Measurements from ENCODE around the gene SRPK3.

The SRPK3 gene

GRCh38 chrX:153793291-153793690 lies 12.4 kb downstream of the SRPK3 start:
- H3K4me3 ChIP-seq (ENCODE audit: low read depth, low read length): peak overlapping the region; percentile 85
- no peak for TF ChIP-seq CTCF (IDR thresholded peaks at IDR 0.05; ENCODE audit: borderline replicate concordance, insufficient read depth, low read depth, low read length)

GRCh38 chrX:153794018-153794896 lies 13.4 kb downstream of the SRPK3 start, which contains the start of the genes IDH3G and SSR4:
IDH3G (minus strand) TSS chrX:153794375; CDS start chrX:153794326, 49 bp downstream.
SSR4 (plus strand) TSS chrX:153794668; CDS start chrX:153794688, 20 bp downstream.
- TF ChIP-seq CTCF (IDR thresholded peaks at IDR 0.05; ENCODE audit: borderline replicate concordance, insufficient read depth, low read depth, low read length): no peak
- H3K4me3 ChIP-seq (ENCODE audit: low read depth, low read length): peak within 1 kb of the TSS; percentile 85

GRCh38 chrX:153794897-153795816 lies 14.3 kb downstream of the SRPK3 start:
- TF ChIP-seq CTCF (IDR thresholded peaks at IDR 0.05; ENCODE audit: borderline replicate concordance, insufficient read depth, low read depth, low read length): no peak
- H3K4me3 ChIP-seq (ENCODE audit: low read depth, low read length): peak overlapping the region; percentile 83

- no peak overlapping the region for H3K4me3 ChIP-seq (ENCODE audit: low read depth, low read length)
- TF ChIP-seq CTCF (IDR thresholded peaks at IDR 0.05; ENCODE audit: borderline replicate concordance, insufficient read depth, low read depth, low read length): no peak
Observed at GRCh38 chrX:153797415-153798015, 16.7 kb downstream of the SRPK3 start.

GRCh38 chrX:153799326-153799725 lies 18.5 kb downstream of the SRPK3 start:
- no peak overlapping the region for H3K4me3 ChIP-seq (ENCODE audit: low read depth, low read length)
- no peak for TF ChIP-seq CTCF (IDR thresholded peaks at IDR 0.05; ENCODE audit: borderline replicate concordance, insufficient read depth, low read depth, low read length)

- H3K4me3 ChIP-seq (ENCODE audit: low read depth, low read length): no peak overlapping the region
- no peak for TF ChIP-seq CTCF (IDR thresholded peaks at IDR 0.05; ENCODE audit: borderline replicate concordance, insufficient read depth, low read depth, low read length)
Observed at GRCh38 chrX:153800177-153800722, 19.4 kb downstream of the SRPK3 start.

All from GM12875 (cell line).